HG02943 (cell line): ENCODE data around the gene ADRA1B.
"Not testable (repeated sequence)": the region's sequence is repeated elsewhere in the genome, so short reads cannot be mapped to it uniquely, and the experiment has no call there.

ENCODE experiments used
- ATAC-seq: cut with Tn5 transposase; IDR thresholded peaks from one replicate; pipeline ENCODE4 v1.9.1; 2021; ENCODE audit warnings: mild to moderate bottlenecking, low read depth, moderate library complexity; ENCODE audit not compliant: unreplicated experiment

ADRA1B gene

GRCh38 chr5:160009591-160009989 is 93.3 kb downstream of the ADRA1B start:
- ATAC-seq: no peak

- no peak for ATAC-seq
Observed at GRCh38 chr5:160011471-160011870, 95.2 kb downstream of the ADRA1B start.

GRCh38 chr5:160014197-160014596 is 97.9 kb downstream of the ADRA1B start:
- ATAC-seq: not testable (repeated sequence)

- no peak for ATAC-seq
Observed at GRCh38 chr5:160018945-160019625, 102.8 kb downstream of the ADRA1B start.

GRCh38 chr5:160020266-160020770 is 104.0 kb downstream of the ADRA1B start:
- no peak for ATAC-seq

GRCh38 chr5:160020964-160021363 is 104.7 kb downstream of the ADRA1B start:
- no peak for ATAC-seq

GRCh38 chr5:160021831-160022446 is 105.7 kb downstream of the ADRA1B start:
- ATAC-seq: peak; percentile 89
